Upper lobe of right lung (tissue), 1 donor: ENCODE measurements around the gene BSN. TPM values are rescaled to one million over a fixed set of nuclear protein-coding genes. Genes with fewer than 3 reads are reported as not detected.

Source experiments
- ATAC-seq: fragments of 200-7000 bp; cut with Tn5 transposase; one replicate; pipeline ENCODE4 v1.9.1; 2020; ENCODE audit warnings: mild to moderate bottlenecking, moderate library complexity
- DNase-seq: peaks from one replicate; pipeline ENCODE4 v3.0.0-alpha.2; 2020
- H3K27ac ChIP-seq: fragments of 200-600 bp; one replicate; pipeline ENCODE4 v1.8.0; 2022
- H3K27me3 ChIP-seq: fragments of 200-600 bp; one replicate; pipeline ENCODE4 v1.8.0; 2022; ENCODE audit warnings: mild to moderate bottlenecking
- H3K36me3 ChIP-seq: fragments of 200-600 bp; one replicate; pipeline ENCODE4 v1.8.0; 2022
- H3K4me1 ChIP-seq: fragments of 200-600 bp; one replicate; pipeline ENCODE4 v1.8.0; 2022
- H3K4me3 ChIP-seq: fragments of 200-600 bp; one replicate; pipeline ENCODE4 v1.8.0; 2022; ENCODE audit warnings: mild to moderate bottlenecking
- H3K9me3 ChIP-seq: fragments of 200-600 bp; one replicate; pipeline ENCODE4 v1.8.0; 2022
- intact Hi-C: fragments of 100-400 bp; cut with DNase I; formaldehyde crosslinking; loops from one replicate; pipeline ENCODE4 v1.11.0; 2022
- total RNA-seq: library from RNA; stranded (reverse); fragmentation: NEBNext Ultra II Directional; extraction: Animal tissue kit (Norgen Biotek cat#: 25700); gene quantifications from one replicate; pipeline ENCODE4 v1.2.1, GENCODE V29; 2021
- TF ChIP-seq, protein P1 (sequence below): fragments of 200-600 bp; IDR thresholded peaks from one replicate; pipeline ENCODE4 v1.8.0; 2022; ENCODE audit warnings: antibody characterized with exemption
- donor health status: DM: no; HTN: yes; CAD: no; lungs with severe emphysema.

Gene BSN
- total RNA-seq, 1 donor from 2014 or later, result 0.43 TPM

DNA sequence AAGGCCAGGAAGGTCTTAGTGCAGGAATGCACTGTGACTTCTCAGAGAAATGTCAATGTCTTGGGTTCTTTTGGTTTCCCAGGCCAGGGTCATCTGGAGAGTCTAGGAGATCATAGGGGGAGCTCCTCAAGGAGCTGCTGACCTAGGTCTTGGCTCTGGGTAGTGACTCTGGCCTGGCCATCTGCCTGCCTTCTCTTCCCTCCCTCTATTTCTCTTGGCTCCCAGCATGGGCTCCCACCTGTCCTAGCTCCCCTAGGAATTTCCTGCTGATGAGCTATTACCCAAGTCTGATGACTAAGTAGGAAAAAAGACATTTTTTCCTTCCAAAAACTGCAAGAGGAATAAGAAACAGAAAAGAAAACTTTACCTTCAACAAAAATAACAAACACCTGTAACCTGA, 57.4 kb downstream of the BSN start:
- Histone ChIP-seq H3K4me3 (no peak overlapping the region), H3K27me3 (no peaks in the 10 kb centered on the region), H3K27ac (no peak overlapping the region), H3K36me3 (no peaks in the 10 kb centered on the region), H3K4me1 (no peaks in the 10 kb centered on the region), H3K9me3 (peaks cover 4% of the 10 kb centered on the region)
- TF ChIP-seq, protein P1, sequence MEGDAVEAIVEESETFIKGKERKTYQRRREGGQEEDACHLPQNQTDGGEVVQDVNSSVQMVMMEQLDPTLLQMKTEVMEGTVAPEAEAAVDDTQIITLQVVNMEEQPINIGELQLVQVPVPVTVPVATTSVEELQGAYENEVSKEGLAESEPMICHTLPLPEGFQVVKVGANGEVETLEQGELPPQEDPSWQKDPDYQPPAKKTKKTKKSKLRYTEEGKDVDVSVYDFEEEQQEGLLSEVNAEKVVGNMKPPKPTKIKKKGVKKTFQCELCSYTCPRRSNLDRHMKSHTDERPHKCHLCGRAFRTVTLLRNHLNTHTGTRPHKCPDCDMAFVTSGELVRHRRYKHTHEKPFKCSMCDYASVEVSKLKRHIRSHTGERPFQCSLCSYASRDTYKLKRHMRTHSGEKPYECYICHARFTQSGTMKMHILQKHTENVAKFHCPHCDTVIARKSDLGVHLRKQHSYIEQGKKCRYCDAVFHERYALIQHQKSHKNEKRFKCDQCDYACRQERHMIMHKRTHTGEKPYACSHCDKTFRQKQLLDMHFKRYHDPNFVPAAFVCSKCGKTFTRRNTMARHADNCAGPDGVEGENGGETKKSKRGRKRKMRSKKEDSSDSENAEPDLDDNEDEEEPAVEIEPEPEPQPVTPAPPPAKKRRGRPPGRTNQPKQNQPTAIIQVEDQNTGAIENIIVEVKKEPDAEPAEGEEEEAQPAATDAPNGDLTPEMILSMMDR, result no peak
- ATAC-seq (no peak), DNase-seq (peak; percentile 11)
- intact Hi-C loops, result no loop called here

DNA sequence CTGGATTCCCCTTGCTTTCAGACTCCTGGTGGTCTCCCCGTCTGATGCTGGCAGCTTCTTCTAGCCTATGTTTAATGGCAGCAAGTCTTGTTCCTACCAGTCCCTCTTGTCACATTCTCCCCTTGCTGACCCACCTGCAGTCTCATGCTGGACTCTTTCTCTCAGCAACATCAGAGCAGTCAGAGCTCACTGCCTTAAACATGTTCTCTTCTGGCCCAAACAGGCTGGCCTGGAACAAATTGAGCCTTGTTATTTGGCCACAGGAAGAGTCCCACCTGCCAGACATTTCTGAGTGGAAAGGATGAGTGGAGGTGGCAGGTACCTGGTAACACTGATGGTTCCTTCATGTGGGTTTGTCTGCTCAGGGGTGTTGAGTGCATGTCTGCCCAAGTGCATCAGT, 60.7 kb downstream of the BSN start:
- H3K9me3 ChIP-seq, result peaks cover 4% of the 10 kb centered on the region
- TF ChIP-seq, protein P1, result no peak
- intact Hi-C loops, result no loop called here
- DNase-seq (peak; percentile 9), ATAC-seq (no peak)
- H3K4me3 ChIP-seq, result no peak overlapping the region
- no peak overlapping the region for H3K27ac ChIP-seq
- no peaks in the 10 kb centered on the region for H3K27me3 ChIP-seq
- H3K36me3 ChIP-seq, result no peaks in the 10 kb centered on the region
- no peaks in the 10 kb centered on the region for H3K4me1 ChIP-seq

DNA sequence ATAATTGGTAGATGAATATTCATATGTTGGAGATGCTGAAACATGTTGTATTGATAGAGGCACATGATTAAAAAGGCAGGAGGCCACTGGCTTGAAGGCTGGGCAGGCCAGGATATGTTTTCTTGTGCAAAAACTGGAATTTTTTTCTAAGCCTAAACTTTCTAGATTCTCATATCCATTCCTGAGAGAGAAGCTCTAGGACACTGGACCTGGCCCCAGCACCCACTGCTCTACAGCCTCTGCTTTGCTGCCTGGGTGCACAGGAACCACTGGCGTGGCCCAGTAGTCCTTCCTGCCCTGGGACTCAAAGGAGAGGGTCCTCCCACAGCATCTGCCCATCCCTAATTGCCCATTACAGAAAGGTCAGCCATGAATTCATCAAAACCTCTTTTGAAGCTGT, 61.8 kb downstream of the BSN start:
- intact Hi-C loops, result no loop called here
- Histone ChIP-seq H3K4me3 (no peak overlapping the region), H3K4me1 (no peaks in the 10 kb centered on the region), H3K9me3 (peaks cover 4% of the 10 kb centered on the region), H3K27ac (no peak overlapping the region), H3K27me3 (no peaks in the 10 kb centered on the region), H3K36me3 (no peaks in the 10 kb centered on the region)
- DNase-seq (peak; percentile 5), ATAC-seq (no peak)
- TF ChIP-seq, protein P1, result no peak

DNA sequence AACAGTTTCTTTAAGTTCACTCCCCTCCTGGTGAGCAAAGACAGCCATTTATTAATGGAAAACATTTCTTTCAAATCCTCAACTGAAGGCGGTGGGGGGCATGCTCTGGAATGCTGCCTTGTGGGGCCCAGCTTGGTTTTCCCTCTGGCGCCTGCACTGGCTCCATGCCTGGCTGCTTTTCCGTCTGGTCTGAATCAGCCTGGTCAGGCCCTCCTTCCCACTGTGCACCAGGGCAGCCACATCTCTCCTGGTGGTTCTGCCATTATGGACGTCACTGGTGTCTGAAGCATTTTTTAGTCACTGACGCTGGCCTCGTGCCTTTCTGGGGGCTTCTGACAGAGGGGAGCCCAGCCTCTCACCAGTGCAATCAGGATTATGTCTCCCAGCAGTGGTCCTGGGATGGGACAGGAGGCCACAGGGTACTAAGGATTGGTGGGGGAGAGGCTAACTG, 62.2 kb downstream of the BSN start:
- TF ChIP-seq, protein P1, result no peak
- Histone ChIP-seq H3K27ac (no peak overlapping the region), H3K4me1 (no peaks in the 10 kb centered on the region), H3K9me3 (peaks cover 4% of the 10 kb centered on the region), H3K27me3 (no peaks in the 10 kb centered on the region), H3K36me3 (no peaks in the 10 kb centered on the region), H3K4me3 (no peak overlapping the region)
- no peak for ATAC-seq
- intact Hi-C loops, result no loop called here
- peak; percentile 50 for DNase-seq

DNA sequence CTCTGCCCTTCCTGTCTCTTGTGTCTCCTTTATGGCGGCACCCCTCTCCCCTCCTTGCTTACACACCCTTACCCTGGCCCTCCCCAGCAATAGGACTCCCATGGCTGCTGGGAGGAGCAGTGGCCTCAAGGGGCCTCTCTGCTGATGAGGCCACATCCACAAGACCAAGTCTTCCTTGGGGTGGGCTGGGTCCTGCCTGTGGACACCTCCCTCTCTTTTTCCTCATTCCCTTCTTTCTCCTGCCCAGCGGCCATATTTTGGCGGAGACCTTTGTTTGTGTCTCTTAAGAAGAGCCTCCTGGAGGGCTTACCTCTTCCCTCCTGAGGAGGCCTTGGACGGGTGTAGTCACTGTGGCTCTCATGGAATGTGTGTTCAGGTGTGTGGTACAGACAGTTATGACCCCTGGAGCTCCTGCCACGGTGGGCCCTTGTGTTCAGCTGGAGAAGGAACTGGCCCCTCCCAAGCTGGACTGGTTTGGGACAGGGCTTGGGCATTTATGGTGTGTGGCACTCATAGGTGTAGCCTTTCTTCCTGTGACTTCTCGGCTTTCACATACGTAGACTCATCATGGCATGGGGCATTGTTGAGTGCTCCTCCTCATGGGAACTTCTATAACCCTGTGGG, 63.2 kb downstream of the BSN start:
- no peaks in the 10 kb centered on the region for H3K4me1 ChIP-seq
- H3K36me3 ChIP-seq, result no peaks in the 10 kb centered on the region
- no peak for ATAC-seq
- no peak overlapping the region for H3K27ac ChIP-seq
- intact Hi-C loops, result no loop called here
- TF ChIP-seq, protein P1, result no peak
- DNase-seq, result peak; percentile 29
- H3K4me3 ChIP-seq, result no peak overlapping the region
- H3K27me3 ChIP-seq, result no peaks in the 10 kb centered on the region
- peaks cover 1% of the 10 kb centered on the region for H3K9me3 ChIP-seq

DNA sequence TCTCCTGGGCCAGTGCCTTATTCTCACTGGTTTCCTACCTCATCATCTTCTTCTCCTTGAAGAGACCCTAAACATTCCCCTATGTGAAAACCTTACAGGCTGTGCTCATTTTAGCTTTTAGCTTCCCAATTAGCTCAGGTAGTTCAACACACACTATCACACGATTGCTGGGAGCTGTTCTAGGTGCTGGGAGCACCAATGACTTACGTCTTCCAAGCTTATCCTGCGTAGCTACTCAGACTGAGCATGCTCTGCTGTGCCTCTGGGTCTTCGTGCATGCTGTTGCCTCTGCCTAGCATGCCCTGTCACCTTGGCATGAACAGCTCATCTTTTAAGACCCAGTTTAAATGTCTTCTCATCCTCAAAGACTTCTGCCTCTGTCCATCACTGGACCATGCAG, 64.1 kb downstream of the BSN start:
- no peaks in the 10 kb centered on the region for H3K27me3 ChIP-seq
- TF ChIP-seq, protein P1, result no peak
- no peaks in the 10 kb centered on the region for H3K9me3 ChIP-seq
- ATAC-seq (no peak), DNase-seq (peak; percentile 2)
- intact Hi-C loops, result no loop called here
- H3K36me3 ChIP-seq, result no peaks in the 10 kb centered on the region
- no peak overlapping the region for H3K27ac ChIP-seq
- no peak overlapping the region for H3K4me3 ChIP-seq
- H3K4me1 ChIP-seq, result no peaks in the 10 kb centered on the region
